ENCODE data around the gene KCNQ4. TPM values are rescaled to one million over a fixed set of nuclear protein-coding genes. Genes with fewer than 3 reads are reported as not detected.

Gene KCNQ4
- total and polyA plus RNA-seq, 2 donors (not counting 1 experiment from before 2014, with no cell fraction given): 0.16 to 0.20 TPM

DNA sequence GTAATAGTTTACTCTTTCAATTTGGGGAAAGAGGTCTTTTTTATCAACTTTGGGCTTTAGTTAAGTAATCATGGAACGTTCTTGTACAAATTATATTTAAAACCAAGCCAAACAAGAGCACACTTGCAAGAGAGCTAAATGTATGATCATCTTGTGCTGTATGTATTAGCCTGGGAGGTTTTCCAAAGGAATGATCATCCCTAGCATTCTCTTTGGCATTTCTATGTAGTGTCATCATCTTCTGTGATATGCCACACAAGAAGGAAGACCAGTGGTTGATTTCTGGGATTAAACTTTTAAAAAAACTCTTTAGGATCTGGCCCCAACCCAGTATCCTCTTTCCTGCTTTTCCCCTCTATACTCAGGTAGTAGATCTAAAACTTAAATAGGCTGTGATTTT is 38.4 kb upstream of the KCNQ4 start:
- Histone ChIP-seq H3K9me3 (ENCODE audit: control extremely low read depth in 1 of 3, control insufficient read depth in 2 of 3, insufficient read depth in 1 of 3, low read length in 2 of 3) (no peaks in the 10 kb centered on the region), H3K79me2 (ENCODE audit: control insufficient read depth, insufficient read depth, low read length) (peaks cover 68% of the 10 kb centered on the region), H3K4me2 (replicated peaks; ENCODE audit: low read depth, low read length, poor library complexity, severe bottlenecking) (no peak overlapping the region), H3K36me3 (replicated peaks in 1 of 2; ENCODE audit: control extremely low read depth in 1 of 2, control insufficient read depth in 1 of 2, extremely low read depth in 1 of 2, insufficient read depth in 2 of 2, low read length in 1 of 2) (peaks cover 8 to 89% of the 10 kb centered on the region in 2 experiments), H3K9ac (ENCODE audit: low read length) (no peak overlapping the region), H3K4me3 (ENCODE audit: control extremely low read depth in 1 of 5, extremely low read depth in 1 of 5, insufficient read depth in 1 of 5, low read depth in 2 of 5, low read length in 4 of 5) (no peak overlapping the region), H3K27me3 (replicated peaks in 1 of 4; ENCODE audit: control extremely low read depth in 1 of 4, control insufficient read depth in 3 of 4, insufficient read depth in 4 of 4, low read length in 3 of 4) (no peaks in the 10 kb centered on the region), H2AFZ (ENCODE audit: insufficient read depth, low read depth, low read length, poor library complexity, severe bottlenecking) (no peak overlapping the region), H3K27ac (ENCODE audit: low read length in 2 of 2) (peak overlapping the region in 1 of 2 donors; percentile 22), H3K4me1 (ENCODE audit: control insufficient read depth in 2 of 2, insufficient read depth in 2 of 2, low read length in 2 of 2) (peaks cover 12 to 13% of the 10 kb centered on the region in 2 donors), H4K20me1 (ENCODE audit: control insufficient read depth, insufficient read depth, low read length, poor library complexity, severe bottlenecking) (peaks cover 68% of the 10 kb centered on the region)
- no peak overlapping the region for H3K4me3 Mint-ChIP-seq
- no CpG with 5 or more reads among the region's 1 CpG for WGBS (ENCODE audit: insufficient coverage)
- POLR2A ChIA-PET: no interaction called here
- H3K9me3 Mint-ChIP-seq (ENCODE audit: insufficient read depth): no peaks in the 10 kb centered on the region
- H3K27me3 Mint-ChIP-seq: no peaks in the 10 kb centered on the region
- CTCF ChIA-PET: interaction anchor here (0.8 to 2.6 kb wide), 2 partner anchors 29 to 76 kb away, joined by 3 to 7 read pairs; no protein-coding TSS in a partner anchor
- ATAC-seq (ENCODE audit: low read depth) (no peak), DNase-seq (no peak)
- intact Hi-C loops (cut with micrococcal nuclease): no loop called here
- TF ChIP-seq EZH2 (IDR thresholded peaks at IDR 0.05; ENCODE audit: borderline replicate concordance, insufficient read depth, low read depth, low read length, poor library complexity, severe bottlenecking) (no peak), CTCF (IDR thresholded peaks at IDR 0.05) (no peak)
- H3K4me1 Mint-ChIP-seq: peaks cover 40% of the 10 kb centered on the region
- H3K27ac Mint-ChIP-seq: peak overlapping the region; percentile 17

DNA sequence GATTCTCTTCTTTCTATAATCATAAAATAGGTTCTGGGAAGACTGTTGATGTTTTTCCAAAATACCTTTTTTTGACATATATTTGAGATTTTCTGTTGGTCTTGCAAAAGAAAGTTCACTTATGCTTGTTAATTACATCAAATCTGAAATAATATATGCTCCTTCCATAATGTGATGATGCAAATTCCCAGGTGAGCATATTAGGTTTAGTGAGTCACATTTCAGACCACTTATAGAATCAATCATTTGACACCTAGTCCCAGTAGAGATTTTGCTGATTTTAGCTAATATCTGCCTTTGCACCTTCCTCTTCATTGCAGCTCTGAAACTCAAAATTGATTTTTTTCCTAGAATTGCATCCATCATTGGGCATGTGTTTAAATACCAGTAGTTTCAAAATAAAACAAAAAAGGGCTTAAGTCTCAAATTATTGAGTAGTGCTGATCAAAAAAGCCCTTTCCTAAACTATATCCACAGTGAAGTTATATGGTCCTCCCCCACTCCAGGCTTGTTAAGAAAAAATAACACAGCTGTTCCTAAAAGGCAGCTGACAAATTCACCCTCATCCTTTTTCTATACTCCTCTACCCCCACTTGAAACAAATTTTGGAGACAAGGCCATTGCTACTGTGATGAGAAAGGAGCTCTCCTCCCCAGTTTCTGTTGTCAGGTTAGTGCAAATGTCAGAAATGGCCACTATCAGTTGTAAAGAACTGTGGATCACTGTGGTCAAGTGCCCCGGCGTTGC is 37.1 kb upstream of the KCNQ4 start:
- Histone ChIP-seq H3K4me2 (replicated peaks; ENCODE audit: low read depth, low read length, poor library complexity, severe bottlenecking) (no peak overlapping the region), H3K9ac (ENCODE audit: low read length) (no peak overlapping the region), H3K4me1 (ENCODE audit: control insufficient read depth in 2 of 2, insufficient read depth in 2 of 2, low read length in 2 of 2) (peaks cover 12 to 13% of the 10 kb centered on the region in 2 donors), H3K9me3 (ENCODE audit: control extremely low read depth in 1 of 3, control insufficient read depth in 2 of 3, insufficient read depth in 1 of 3, low read length in 2 of 3) (no peaks in the 10 kb centered on the region), H4K20me1 (ENCODE audit: control insufficient read depth, insufficient read depth, low read length, poor library complexity, severe bottlenecking) (peaks cover 61% of the 10 kb centered on the region), H2AFZ (ENCODE audit: insufficient read depth, low read depth, low read length, poor library complexity, severe bottlenecking) (no peak overlapping the region), H3K27ac (ENCODE audit: low read length in 2 of 2) (no peak overlapping the region), H3K36me3 (replicated peaks in 1 of 2; ENCODE audit: control extremely low read depth in 1 of 2, control insufficient read depth in 1 of 2, extremely low read depth in 1 of 2, insufficient read depth in 2 of 2, low read length in 1 of 2) (peaks cover 12 to 86% of the 10 kb centered on the region in 2 experiments), H3K4me3 (ENCODE audit: control extremely low read depth in 1 of 5, extremely low read depth in 1 of 5, insufficient read depth in 1 of 5, low read depth in 2 of 5, low read length in 4 of 5) (no peak overlapping the region), H3K27me3 (replicated peaks in 1 of 4; ENCODE audit: control extremely low read depth in 1 of 4, control insufficient read depth in 3 of 4, insufficient read depth in 4 of 4, low read length in 3 of 4) (no peaks in the 10 kb centered on the region), H3K79me2 (ENCODE audit: control insufficient read depth, insufficient read depth, low read length) (peaks cover 60% of the 10 kb centered on the region)
- H3K4me3 Mint-ChIP-seq: no peak overlapping the region
- no CpG with 5 or more reads among the region's 2 CpGs for WGBS (ENCODE audit: insufficient coverage)
- ChIA-PET CTCF (interaction anchor here (0.8 to 2.6 kb wide), 4 partner anchors 9 to 28 kb away, joined by 3 to 7 read pairs (median 6); no protein-coding TSS in a partner anchor), POLR2A (no interaction called here)
- DNase-seq (no peak), ATAC-seq (ENCODE audit: low read depth) (no peak)
- peaks cover 33% of the 10 kb centered on the region for H3K4me1 Mint-ChIP-seq
- TF ChIP-seq CTCF (IDR thresholded peaks at IDR 0.05): no peak
- TF ChIP-seq EZH2 (IDR thresholded peaks at IDR 0.05; ENCODE audit: borderline replicate concordance, insufficient read depth, low read depth, low read length, poor library complexity, severe bottlenecking): no peak
- H3K9me3 Mint-ChIP-seq (ENCODE audit: insufficient read depth): no peaks in the 10 kb centered on the region
- no peak overlapping the region for H3K27ac Mint-ChIP-seq
- H3K27me3 Mint-ChIP-seq: no peaks in the 10 kb centered on the region
- intact Hi-C loops (cut with micrococcal nuclease): no loop called here

Measured in B cell (primary cell).